CD4-positive, alpha-beta T cell treated with Interleukin-2 at 100 ng/mL for 4 hours (primary cell): Measurements from ENCODE around the gene RHOH.

Experiments used
- DNase-seq: peaks from one replicate; pipeline ENCODE4 v3.0.0-alpha.2; 2020; ENCODE audit warnings: low spot score

The RHOH gene

DNA sequence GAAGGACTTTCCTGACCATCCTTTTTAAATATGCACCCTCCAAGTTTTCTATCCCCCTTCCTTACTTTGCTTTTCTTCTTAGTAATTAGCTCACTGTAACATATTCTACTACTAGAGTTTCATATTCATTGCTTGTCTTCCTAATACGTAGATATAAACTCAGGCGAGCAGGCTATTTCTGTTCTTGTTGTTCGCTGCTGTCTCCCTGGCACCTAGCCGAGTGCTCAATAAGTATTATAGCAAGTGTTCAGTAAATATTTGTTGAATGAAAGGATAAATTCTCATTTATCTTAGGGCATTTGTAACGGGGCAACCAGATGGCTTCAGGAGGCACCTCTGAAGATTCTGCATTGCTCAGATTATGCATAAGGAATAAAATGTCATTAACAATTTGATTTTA is 6.8 kb upstream of the RHOH start:
- DNase-seq = no peak

GRCh38 chr4:40190465-40190864 is 6.4 kb upstream of the RHOH start:
- no peak for DNase-seq

GRCh38 chr4:40190880-40191815 is 5.7 kb upstream of the RHOH start:
- no peak for DNase-seq

DNA sequence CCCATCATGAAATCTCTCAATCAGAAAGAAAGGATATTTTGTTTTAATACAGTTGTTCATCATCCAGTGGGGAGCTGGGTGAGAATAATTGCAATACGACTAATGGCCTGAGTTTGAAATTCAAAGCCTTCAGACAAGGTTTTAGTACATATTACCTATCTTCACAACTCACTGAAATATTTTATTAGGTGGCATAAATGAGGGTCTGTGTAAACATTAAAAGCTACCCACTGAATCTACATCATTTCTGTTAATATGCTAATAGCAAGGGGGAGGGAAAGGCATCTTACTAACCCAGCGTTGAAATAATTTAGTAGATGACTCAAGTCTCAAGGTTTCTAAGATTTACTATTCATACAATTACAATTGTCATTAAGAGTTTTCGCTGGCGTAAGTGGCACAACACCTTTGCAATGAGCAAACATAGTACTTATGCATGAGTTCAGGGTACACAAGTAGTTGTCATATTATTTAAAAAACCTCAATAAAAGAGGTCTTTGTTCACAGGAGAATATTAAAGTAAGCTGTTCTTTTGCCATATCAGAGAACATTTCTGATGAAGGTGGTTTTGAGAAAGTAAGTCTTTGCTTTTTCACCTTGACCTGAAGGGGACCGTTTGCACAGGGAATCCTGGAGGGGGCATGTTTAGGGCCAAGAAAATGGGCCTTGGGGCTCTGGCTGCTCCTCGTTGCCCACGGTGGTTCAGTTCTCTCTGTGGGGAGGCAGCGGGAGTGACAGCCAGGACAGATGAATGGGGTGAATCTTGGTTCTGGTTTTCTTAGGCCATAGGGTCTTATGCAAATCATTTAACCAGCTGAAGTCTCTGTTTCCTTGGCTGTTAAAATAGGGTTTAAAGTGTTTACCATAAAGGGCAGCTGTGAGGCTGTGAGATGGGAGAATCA is 4.5 kb upstream of the RHOH start:
- DNase-seq = no peak

GRCh38 chr4:40193016-40193571 is 3.7 kb upstream of the RHOH start:
- no peak for DNase-seq

DNA sequence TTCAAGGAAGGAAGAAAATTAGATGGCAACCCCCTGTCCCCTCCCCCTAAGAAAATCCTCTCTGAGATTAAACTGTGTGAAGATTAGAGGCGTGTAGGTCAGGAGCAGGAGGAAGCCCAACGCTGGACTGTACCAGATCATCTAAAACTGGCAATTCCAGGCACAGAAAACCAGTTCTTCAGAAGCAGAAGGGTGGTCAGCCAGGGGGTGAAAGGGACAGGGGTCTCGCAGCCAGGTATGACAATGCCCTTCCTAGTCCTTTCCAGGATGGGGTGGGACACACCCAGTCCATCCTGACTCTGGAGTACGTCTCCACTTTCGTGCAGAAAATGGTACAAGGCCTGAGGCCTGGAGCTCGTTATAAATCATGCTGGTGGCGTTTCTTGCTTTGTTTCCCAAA is 3.3 kb upstream of the RHOH start:
- DNase-seq = no peak

DNA sequence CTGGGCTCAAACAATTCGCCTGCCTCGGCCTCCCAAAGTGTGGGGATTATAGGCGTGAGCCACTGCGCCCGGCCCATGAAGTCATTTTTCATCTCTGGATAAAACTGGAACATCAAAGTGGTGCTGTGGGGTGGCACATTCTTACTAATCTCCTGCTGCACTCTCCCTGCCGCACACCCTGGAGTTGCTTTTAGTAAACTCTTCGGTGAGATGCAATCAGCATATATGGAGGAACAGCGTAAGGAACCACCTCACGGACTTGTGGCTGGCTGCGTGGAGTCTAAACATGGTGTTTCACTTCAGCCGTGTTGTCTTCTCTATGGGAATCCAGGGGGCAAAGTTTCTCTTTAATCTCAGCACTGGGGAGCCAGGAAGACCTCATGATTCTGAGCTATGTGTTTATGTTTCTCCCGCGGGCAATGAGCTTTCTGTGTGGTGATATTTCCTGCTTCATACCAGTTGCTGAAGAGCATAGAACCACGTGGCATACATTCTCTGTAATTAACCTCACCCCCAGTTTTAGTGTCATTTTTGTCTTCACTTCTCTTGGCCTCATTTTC is 2.1 kb upstream of the RHOH start:
- peak; percentile 74 for DNase-seq

DNA sequence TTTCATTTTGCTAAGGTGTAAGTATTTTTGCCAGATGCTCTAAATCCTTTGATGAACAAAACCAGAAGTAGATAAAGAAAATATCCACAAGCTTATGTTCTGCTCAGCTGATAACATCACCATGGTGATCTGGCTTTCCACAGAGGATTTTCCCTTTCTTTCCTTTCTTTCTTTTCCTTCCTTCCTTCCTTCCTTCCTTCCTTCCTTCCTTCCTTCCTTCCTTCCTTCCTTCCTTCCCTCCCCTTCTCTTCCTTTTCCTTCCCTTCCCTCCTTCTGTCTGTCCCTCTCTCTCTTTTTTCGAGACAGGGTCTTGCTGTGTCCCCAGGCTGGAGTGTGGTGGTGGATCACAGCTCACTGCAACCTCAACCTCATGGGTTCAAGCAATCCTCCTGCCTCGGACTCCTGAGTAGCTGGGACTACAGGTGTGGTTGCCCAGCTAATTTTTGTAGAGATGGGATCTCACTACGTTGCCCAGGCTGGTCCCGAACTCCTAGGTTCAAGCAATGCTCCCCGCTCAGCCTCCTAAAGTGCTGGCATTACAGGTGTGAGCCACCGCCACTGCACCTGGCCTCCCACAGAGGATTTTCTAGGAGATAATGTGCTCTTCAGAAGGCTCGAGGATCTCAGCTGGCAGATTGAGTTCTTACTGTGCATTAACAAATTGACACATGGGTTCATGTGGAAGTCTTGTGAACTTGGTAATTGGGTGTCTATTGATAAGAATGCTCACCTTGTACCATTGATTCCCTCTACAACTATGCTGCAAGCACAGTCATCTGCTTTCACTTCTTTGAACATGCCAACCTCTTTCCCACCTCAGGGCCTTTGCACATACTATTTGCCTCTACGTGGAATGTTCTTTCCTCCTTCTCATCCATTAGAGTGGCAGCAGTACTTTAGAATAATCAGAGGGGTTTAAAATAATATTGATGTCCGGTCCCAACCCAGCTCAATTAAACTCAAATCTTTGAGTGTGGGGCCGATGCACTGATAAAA is 1.4 kb upstream of the RHOH start:
- no peak for DNase-seq

GRCh38 chr4:40196272-40196671 is 559 bp upstream of the RHOH start:
- DNase-seq = no peak

- peak; percentile 80 for DNase-seq
Observed at GRCh38 chr4:40197879-40198689, 1.3 kb downstream of the RHOH start.

GRCh38 chr4:40199179-40199670 is 2.4 kb downstream of the RHOH start:
- peak; percentile 56 for DNase-seq

DNA sequence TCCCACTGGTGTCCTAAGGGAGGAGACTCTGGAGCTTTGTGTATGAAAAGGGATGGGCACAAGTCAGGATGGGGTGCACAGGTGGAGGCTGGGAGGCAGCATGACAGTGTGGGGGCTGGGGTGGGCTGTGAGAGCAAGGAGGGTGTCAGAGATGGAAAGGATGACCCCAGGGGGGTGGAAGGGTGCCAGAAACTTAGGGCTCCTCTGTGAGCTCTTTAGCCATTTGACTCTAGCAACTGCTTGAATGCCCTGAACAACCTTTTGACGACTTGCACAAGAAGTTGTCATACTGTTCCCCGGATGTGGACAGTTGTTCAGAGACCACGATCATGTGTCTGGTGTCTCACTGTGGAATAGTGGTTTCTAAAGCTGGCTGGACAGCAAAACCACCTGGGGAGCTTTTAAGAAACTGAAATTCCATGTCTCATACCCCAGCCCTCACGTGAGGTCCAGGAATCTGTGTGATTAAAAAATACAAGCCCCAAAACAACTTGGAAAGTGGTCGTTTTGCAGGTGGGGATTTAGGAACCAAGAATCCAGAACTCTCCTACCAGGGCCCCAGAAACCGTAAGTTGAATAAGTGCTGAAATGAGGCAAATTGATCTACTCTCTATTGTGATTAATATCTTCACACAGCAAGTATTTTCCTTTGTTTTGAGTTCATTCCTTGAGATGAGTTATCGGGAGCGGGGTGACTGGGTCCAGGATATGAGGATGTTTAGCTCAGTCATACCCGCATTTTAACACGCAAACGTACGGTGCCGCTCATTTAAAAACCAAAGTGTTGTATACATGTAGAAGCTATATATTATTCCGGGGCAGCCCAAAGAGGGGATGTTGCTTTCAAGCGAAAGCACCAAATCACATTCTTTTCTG is 3.4 kb downstream of the RHOH start:
- DNase-seq = peak; percentile 76

- peak; percentile 87 for DNase-seq
Observed at GRCh38 chr4:40200875-40201801, 4.3 kb downstream of the RHOH start.

GRCh38 chr4:40201898-40202297 is 5.1 kb downstream of the RHOH start:
- DNase-seq = no peak

DNA sequence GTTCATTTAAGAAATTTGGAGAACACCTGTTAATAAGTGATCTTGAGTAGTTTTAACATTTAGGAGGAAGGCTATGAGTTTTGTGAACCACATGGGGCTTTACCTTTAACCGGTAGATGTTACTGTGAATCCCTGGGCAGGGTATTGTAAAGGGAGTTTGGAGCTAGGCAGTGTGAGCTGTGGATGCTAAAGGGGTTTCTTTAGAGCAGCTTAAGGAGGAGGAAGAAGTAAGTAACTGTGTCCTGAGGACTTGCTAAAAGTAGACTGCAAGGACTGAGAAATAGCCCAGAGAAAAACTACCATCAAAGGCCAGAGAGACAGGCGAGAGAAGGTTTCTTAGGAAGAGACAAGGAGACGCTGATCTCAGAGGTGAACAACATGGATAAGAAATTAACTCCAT is 5.6 kb downstream of the RHOH start:
- DNase-seq = no peak

- no peak for DNase-seq
Observed at GRCh38 chr4:40204507-40205258, 7.9 kb downstream of the RHOH start.
